ENCODE measurements around the gene TENM3. TPM values are rescaled to one million over a fixed set of nuclear protein-coding genes. Genes with fewer than 3 reads are reported as not detected.

Gene TENM3
- total RNA-seq, 1 donor from 2014 or later: 17.8 TPM

- no peak for DNase-seq (ENCODE audit: low read depth, low spot score)
These were observed 253.2 kb downstream of the TENM3 start for GRCh38 chr4:182496408-182496807.

- DNase-seq (ENCODE audit: low read depth, low spot score): no peak
These were observed 258.9 kb downstream of the TENM3 start for GRCh38 chr4:182502064-182502463.

GRCh38 chr4:182504463-182504862, 261.3 kb downstream of the TENM3 start:
- DNase-seq (ENCODE audit: low read depth, low spot score): no peak

GRCh38 chr4:182507805-182508204, 264.6 kb downstream of the TENM3 start:
- no peak for DNase-seq (ENCODE audit: low read depth, low spot score)

GRCh38 chr4:182510836-182511235, 267.6 kb downstream of the TENM3 start:
- no peak for DNase-seq (ENCODE audit: low read depth, low spot score)

GRCh38 chr4:182513587-182514291, 270.5 kb downstream of the TENM3 start:
- no peak for DNase-seq (ENCODE audit: low read depth, low spot score)

GRCh38 chr4:182518421-182518820, 275.2 kb downstream of the TENM3 start:
- no peak for DNase-seq (ENCODE audit: low read depth, low spot score)

GRCh38 chr4:182519528-182519927, 276.3 kb downstream of the TENM3 start:
- no peak for DNase-seq (ENCODE audit: low read depth, low spot score)

GRCh38 chr4:182521011-182521410, 277.8 kb downstream of the TENM3 start:
- no peak for DNase-seq (ENCODE audit: low read depth, low spot score)

GRCh38 chr4:182528819-182529218, 285.6 kb downstream of the TENM3 start:
- no peak for DNase-seq (ENCODE audit: low read depth, low spot score)

- no peak for DNase-seq (ENCODE audit: low read depth, low spot score)
These were observed 287.2 kb downstream of the TENM3 start for GRCh38 chr4:182530451-182530850.

- no peak for DNase-seq (ENCODE audit: low read depth, low spot score)
These were observed 288.5 kb downstream of the TENM3 start for GRCh38 chr4:182531555-182532162.

GRCh38 chr4:182532441-182532840, 289.2 kb downstream of the TENM3 start:
- DNase-seq (ENCODE audit: low read depth, low spot score): no peak

- DNase-seq (ENCODE audit: low read depth, low spot score): peak; percentile 1
These were observed 290.8 kb downstream of the TENM3 start for GRCh38 chr4:182533964-182534363.

- DNase-seq (ENCODE audit: low read depth, low spot score): no peak
These were observed 293.1 kb downstream of the TENM3 start for GRCh38 chr4:182536221-182536811.

- no peak for DNase-seq (ENCODE audit: low read depth, low spot score)
These were observed 294.0 kb downstream of the TENM3 start for GRCh38 chr4:182537031-182537795.

GRCh38 chr4:182538031-182538430, 294.8 kb downstream of the TENM3 start:
- DNase-seq (ENCODE audit: low read depth, low spot score): no peak

GRCh38 chr4:182540496-182540895, 297.3 kb downstream of the TENM3 start:
- no peak for DNase-seq (ENCODE audit: low read depth, low spot score)

GRCh38 chr4:182547435-182547834, 304.2 kb downstream of the TENM3 start:
- DNase-seq (ENCODE audit: low read depth, low spot score): no peak

- DNase-seq (ENCODE audit: low read depth, low spot score): no peak
These were observed 305.0 kb downstream of the TENM3 start for GRCh38 chr4:182548156-182548555.

GRCh38 chr4:182549356-182549755, 306.2 kb downstream of the TENM3 start:
- no peak for DNase-seq (ENCODE audit: low read depth, low spot score)

GRCh38 chr4:182552948-182553347, 309.7 kb downstream of the TENM3 start:
- DNase-seq (ENCODE audit: low read depth, low spot score): no peak

All from pulmonary artery endothelial cell (primary cell).